GM12874 (cell line): Measurements from ENCODE around the gene PAK5.

ENCODE experiments used
- TF ChIP-seq, protein P1 (sequence below): IDR thresholded peaks from 2 replicates; pipeline ENCODE4 v1.5.1; 2011; ENCODE audit warnings: low read depth, mild to moderate bottlenecking, control low read depth, low read length, moderate library complexity; ENCODE audit not compliant: insufficient read depth

PAK5 gene

DNA sequence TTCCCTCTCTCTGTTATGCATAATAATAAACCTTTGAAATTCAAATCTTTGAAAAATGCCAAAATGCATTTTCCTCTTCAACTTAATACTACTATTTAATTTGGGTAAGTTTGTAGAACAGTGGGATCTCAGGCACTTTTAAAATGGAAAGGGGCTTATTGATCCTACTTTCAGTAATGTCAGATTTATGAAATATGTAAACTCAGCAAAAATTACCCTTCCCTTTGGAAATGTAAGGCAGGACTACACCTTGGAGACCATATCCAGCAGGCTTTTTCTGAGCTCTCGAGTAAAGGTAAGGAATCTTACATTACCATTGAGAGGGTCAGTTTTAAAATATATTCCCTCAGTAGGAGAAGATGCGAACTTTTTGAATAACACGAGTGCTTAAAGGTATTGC is 175.5 kb downstream of the PAK5 start:
- TF ChIP-seq, protein P1, sequence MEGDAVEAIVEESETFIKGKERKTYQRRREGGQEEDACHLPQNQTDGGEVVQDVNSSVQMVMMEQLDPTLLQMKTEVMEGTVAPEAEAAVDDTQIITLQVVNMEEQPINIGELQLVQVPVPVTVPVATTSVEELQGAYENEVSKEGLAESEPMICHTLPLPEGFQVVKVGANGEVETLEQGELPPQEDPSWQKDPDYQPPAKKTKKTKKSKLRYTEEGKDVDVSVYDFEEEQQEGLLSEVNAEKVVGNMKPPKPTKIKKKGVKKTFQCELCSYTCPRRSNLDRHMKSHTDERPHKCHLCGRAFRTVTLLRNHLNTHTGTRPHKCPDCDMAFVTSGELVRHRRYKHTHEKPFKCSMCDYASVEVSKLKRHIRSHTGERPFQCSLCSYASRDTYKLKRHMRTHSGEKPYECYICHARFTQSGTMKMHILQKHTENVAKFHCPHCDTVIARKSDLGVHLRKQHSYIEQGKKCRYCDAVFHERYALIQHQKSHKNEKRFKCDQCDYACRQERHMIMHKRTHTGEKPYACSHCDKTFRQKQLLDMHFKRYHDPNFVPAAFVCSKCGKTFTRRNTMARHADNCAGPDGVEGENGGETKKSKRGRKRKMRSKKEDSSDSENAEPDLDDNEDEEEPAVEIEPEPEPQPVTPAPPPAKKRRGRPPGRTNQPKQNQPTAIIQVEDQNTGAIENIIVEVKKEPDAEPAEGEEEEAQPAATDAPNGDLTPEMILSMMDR = no peak

DNA sequence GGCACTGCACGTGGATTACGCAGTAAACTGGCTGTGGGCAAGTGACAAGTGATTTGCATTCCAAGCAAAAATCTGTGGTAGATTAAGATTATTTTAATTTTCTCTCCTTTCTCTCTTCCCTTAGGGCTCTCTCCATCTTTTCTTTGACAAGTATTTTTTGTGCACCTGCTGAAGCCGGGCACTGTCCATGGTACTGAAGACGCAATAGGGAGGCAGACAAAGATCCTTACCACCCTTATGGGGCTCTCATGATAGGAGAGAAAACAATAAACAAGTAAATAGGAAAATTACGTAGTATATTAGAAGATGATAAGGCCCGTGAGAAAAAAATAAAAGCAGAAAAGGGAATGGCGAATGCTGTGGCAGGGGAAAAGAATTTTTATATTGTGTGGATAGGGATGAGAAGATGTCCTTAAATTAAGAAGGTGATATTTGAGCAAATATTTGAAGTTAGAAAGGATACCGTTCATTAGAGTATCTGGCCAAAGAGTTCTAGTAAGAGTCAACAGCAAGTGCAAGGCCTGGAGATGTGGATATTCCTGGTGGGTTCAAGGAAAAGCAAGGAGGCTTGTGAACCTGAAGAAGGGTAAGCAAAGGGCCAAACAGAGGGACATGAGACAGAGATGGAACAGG is 178.5 kb downstream of the PAK5 start:
- TF ChIP-seq, protein P1 = no peak

DNA sequence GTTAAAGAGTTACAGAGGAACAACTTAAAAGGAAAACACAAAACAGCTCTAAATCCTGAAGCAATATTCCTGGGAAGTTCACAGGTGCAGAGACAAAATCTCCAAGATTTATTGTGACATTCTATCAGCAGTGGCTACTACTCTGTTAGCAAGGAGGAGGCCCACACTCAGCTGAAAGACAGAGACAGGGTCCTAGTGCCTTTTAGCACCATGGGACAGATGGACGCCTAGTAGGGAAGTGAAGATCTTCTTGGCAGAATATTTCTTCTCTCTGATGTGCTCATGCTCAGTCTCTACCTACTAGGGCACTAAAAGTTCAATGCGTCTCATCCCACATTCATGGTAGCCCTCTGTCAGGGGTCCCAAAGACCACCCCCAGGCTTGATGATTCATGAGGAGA is 191.1 kb downstream of the PAK5 start:
- TF ChIP-seq, protein P1 = no peak

DNA sequence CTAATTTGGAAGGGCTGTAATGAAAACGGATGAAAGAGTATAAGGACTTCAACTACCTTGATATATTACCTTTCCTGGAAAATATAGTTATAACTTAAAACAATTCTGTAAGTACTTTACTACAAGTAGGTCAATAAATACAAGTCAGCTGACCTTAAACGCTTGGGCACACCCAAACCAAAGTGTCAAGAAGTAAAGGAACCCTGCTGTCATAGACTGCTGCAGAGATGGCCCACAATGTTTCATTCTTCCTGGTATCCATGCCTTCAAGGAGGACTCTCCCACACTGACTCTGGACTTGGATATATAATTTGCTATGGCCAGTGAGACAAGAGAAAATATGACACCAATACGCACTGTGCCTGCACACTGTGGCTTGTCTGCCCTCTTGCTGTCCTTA is 192.5 kb downstream of the PAK5 start:
- TF ChIP-seq, protein P1 = no peak

DNA sequence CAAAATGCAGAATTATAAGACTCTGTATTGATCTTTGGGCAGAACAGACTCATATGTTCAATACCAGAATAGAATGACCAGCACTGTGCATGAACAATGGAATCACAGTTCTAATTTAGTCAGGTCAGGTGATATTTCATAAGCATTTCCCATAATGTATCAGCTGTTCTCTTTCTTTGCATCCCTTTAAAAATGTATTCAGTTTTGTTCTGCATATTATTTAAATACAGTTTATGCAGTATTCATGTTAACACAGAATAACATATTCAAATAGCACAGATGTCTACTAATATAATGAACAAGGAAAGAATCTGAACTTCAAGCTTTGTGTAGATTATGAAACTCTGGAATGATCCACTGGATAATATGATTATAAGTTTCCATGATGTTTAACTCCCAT is 196.0 kb downstream of the PAK5 start:
- TF ChIP-seq, protein P1 = no peak

DNA sequence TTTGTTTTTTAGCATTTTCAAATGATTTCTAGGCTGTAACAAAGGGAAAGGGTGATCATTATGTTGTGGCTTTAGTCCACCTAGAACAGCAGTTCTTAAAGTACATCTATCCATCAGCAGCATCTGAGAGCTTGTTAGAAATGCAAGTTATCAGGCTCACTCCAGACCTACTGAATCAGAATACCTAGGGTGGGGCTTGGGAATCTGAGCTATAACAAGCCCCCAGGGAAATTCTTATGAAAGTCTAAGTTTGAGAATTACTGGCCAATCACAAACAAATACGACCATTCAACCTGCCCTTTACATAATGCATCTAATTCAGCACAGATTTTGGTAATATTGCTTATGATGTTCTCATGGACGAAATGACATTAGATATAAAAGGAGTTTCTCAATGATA is 201.0 kb downstream of the PAK5 start:
- TF ChIP-seq, protein P1 = no peak

DNA sequence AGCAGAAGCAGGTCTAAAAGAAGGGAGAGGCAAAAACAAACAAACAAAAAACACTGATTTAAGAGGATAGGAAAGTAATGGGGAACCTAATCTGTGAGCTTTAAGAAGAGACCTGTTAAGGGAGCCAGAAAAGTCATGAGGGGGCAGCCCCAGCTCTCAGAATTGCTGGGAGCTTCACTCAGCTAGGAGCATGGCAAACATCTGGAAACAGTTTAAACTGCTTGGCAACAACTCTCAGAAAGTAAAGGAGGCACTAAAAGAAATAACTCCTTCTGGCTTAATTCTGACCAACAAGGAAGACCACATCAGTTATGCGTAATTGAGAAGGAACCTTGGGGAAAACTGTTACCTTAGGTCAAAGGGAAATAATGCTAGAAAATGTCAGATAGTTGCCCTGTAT is 203.1 kb downstream of the PAK5 start:
- TF ChIP-seq, protein P1 = no peak
